Activated naive CD8-positive, alpha-beta T cell treated with anti-CD3 and anti-CD28 coated beads, Interleukin-2, amount 50 U/mL, for 16 hours (primary cell): ENCODE data around the gene NHSL2.
"Not testable (repeated sequence)": the region's sequence is repeated elsewhere in the genome, so short reads cannot be mapped to it uniquely, and the experiment has no call there.

ENCODE experiments used
- DNase-seq: peaks from one replicate; pipeline ENCODE4 v3.0.0-alpha.2; 2020; ENCODE audit warnings: low read depth, low spot score

The NHSL2 gene

DNA sequence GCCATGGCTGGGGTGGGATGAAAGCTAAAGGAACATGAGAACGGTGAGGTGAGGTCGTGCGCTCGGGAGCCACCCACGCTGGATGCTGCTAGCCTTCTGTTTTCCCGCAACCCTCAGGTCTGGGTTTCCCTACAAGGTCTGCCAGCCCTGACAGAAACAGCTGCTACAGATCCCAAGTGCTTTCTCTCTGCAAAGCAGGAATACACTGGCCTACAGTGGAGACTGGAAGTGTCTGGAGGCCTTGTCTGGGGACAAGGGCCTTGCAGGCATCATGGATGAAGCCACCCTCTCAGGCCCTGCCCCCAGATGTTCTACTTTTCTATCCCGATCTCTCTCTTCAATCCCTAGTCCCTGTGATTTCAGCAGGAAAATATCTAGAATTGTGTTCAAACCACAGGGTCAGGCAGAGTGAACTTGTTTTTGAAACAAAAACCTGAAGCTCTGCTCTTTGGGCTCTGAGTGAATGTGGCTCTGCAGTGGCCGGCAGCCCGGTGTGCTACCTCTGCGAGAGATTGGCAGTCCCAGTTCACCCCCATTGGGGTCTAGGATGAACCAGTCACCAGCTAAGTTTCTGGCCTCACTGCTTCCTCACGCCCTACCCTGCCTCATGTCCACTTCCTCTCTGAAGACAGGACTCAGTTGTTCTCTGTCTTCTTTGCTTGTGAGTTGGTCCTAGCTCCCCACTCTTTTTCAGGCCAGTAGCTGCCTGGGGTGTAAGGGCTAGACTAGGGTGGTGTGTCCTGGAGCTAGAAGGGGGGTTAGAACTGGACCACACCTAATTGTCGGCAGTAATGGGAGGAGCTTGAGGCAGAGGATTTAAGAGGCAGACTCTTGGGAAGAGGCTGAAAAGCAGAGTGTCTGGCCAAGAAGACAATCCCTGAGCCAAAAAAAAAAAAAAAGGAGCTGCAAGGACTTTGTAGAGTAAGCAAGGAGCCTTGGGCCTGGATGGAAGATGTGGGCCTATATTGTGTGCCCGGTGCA is 131.5 kb downstream of the NHSL2 start:
- no peak for DNase-seq

GRCh38 chrX:72042852-72043248 is 132.2 kb downstream of the NHSL2 start:
- no peak for DNase-seq

DNA sequence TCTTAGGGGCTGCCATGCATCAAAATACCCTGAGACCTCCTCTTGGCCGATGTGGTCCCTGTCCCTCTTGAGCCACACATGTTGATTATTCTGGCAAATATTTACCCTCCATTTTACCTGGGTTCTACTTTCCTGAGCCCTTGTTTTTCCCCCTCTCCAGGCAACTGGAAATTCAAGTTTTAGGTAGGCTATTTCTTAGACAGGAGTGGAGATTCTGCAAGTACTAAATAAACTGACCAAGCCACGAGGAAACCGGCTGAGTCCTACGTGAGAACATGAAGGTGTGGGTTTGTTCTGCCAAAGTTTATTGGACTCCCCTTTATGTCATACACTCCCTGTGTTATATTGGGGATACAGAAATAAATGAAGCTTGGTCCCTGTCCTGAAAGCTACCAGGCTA is 133.0 kb downstream of the NHSL2 start:
- no peak for DNase-seq

DNA sequence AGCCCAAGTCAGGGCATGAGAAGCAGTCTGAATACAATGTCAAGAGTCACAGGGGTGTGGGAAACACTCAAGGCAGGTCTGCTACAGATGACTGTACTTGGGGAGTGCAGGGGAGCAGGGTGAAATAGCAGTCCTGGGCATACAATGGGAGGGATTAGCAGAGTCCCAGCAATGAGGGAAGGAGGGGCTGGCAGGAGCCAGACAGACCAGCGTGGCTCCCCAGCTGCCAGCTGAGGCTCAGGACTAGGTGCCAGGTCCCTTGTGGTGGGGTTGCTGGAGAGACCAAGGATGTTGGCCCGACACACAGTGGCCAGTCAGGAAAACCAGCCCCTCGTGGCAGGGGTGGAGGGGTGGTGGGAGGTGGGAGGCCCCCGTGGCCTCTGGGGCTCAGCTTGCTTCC is 134.5 kb downstream of the NHSL2 start:
- DNase-seq: no peak

DNA sequence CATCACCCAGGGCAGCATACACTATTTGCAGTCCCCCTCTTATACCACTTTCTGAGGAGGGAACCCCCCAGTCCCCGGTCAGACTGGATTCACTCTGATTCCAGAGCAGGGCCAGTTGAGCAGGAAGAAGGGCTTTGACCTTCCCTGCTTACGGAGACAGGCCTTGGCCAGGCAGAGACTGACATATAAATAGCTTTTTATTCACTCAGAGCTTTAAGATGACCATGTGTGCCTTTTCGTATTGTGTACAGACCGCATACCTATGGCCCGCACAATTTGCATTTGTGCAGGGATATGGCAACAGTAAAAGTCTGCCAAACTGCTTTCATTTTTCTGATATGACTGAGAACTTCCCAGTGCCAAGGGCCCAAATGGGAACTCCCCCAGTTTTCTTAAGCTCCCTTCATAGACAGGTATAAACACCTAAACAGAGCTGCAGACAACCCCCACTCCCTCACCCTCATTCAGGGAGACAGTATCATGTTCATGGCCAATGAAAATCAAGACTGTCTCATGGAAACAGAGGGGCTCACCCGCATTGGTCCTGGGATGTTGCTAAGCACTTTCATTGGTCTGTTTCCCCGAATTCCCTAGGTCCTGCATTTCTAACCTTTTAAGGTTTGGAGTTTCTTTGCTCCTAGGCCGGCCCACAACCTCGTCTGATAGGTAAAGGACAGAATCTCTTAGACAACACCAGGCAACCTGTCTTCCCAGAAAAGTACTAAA is 135.1 kb downstream of the NHSL2 start:
- DNase-seq: no peak

- no peak for DNase-seq
Observed at GRCh38 chrX:72046447-72046846, 135.8 kb downstream of the NHSL2 start.

DNA sequence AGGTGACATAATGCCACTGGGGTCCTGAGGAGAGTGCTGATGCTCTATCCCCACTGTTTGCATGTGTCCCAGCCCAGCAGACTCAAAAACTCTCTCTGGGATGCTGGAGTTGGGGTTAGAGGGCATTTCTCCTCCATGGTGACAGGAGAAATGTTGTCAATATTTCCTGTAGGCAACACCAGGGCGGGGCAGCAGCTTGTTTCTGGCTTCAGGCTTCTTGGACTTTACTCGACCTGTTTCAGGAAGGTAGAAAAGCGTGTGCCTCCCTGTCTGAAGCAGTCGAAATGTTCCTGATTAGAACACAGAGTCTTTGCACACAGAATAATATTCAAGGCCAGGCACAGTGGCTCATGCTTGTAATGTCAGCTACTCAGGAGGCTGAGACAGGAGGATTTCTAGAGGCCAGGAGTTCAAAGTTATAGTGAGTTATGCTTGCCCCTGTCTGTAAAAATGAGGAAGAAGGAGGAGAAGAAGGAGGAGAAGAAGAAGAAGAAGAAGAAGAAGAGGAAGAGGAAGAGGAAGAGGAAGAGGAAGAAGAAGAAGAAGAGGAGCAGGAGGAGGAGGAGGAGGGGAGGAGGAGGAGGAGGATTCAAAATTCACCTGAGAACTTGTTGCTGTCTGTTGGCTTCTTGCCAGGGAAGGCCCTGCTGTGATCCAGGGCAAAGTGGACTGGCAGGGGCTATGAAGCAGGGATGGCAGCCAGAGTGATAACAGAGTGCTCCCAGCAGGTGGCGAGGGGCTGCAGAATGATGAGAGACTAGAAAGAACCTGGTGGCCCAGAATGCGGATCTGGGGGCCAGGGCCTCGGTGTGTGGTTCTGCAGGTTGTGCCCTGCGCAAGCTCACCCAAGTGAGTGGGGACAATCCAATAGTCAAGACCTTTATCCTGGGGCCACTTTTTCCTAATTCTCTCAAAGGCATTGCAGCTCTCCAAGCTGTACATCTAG is 138.1 kb downstream of the NHSL2 start:
- no peak for DNase-seq

DNA sequence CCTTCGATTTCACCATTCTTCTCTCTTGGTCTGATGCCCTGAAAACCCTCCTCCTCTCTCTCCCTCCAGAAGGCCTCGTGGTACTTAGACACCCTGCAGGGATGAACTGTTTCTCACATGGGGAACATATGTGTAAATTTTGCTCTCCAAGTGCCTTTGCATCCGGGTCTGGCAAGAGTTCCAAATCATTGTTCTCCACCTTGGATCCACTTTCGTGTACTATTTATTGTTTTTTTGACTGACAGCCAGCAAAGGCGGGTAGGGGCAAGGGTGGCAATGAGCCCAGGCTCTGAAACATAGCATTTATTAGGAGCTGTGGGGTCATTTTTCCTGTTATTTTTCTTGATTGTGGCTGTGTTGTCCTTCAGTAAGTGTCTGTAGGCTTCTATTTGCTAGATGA is 139.4 kb downstream of the NHSL2 start:
- DNase-seq: no peak

GRCh38 chrX:72051589-72051988 is 140.9 kb downstream of the NHSL2 start:
- no peak for DNase-seq

DNA sequence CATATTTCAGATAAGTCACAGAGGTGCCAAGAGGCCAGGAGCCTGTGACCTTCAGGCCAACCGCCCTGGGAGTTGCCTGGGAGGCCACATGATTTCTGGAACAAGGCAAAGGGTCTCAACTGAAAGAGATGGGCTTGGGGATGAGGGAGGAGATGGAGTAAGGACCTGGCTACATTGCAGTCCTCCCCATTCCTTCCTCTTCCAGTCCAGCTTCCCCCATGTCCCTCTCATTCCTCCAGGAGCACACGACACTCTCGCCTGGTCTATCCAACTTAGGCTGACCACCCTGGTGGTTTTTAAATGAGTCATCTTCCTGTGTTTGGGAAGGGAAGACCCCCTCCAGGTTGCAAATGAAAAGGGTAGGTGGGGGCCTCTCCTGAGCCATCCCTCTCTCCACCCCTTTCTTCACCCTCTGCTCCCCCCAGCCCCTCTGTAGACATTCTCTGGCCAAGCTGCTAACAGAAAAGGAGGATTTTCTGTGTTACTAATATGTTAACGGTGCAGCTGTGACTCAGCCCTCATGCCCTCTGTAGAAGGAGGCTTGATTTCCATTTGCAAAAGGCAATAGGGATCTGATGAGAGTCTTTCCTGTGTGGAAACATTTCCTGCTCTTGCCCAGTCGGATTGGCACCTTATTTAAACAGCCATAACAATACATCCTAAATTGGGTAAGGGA is 141.9 kb downstream of the NHSL2 start:
- no peak for DNase-seq

- DNase-seq: no peak
Observed at GRCh38 chrX:72053508-72053907, 142.9 kb downstream of the NHSL2 start.

GRCh38 chrX:72054779-72055489 is 144.3 kb downstream of the NHSL2 start:
- no peak for DNase-seq

DNA sequence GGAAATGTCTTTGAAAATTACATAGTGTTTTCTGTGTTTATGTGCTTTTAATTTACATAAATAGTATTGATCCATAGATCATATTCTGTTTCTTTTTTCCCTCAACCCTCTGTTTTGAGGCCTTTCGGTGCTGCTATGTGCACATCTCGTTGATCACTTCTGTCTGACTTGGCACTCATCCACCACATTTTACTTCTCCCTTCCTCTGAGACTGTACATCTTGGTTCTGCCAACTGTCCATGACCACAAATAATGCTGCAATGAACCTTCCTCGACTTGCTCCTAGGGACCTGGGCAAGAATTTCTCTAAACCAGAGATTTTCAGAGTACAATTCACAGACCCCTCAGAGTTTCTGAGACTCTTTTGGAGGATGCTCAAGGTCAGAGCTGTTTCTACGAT is 146.7 kb downstream of the NHSL2 start:
- no peak for DNase-seq

- no peak for DNase-seq
Observed at GRCh38 chrX:72057849-72058248, 147.2 kb downstream of the NHSL2 start.

GRCh38 chrX:72058346-72058745 is 147.7 kb downstream of the NHSL2 start:
- not testable (repeated sequence) for DNase-seq

GRCh38 chrX:72060196-72060920 is 149.7 kb downstream of the NHSL2 start:
- no peak for DNase-seq

GRCh38 chrX:72060921-72061490 is 150.4 kb downstream of the NHSL2 start:
- DNase-seq: no peak

DNA sequence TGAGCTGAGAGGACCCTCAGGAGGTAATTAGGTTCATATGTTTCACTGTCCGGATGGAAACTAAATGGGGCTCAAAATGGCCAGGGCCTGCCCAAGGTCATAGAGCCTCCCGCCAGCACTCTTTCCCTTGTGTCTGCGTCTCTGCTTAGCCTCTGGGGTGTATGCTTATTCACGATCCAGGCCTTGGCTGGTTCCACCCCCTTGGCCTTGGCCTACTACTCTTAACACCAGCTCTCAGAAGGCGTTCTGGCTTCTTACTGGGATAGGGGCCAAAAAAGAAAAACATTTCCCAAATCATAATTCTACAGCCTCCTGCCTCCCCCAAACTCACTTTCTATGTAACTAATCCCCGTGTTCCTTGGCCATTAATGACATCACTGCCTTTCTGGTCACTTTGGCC is 152.3 kb downstream of the NHSL2 start:
- DNase-seq: no peak

DNA sequence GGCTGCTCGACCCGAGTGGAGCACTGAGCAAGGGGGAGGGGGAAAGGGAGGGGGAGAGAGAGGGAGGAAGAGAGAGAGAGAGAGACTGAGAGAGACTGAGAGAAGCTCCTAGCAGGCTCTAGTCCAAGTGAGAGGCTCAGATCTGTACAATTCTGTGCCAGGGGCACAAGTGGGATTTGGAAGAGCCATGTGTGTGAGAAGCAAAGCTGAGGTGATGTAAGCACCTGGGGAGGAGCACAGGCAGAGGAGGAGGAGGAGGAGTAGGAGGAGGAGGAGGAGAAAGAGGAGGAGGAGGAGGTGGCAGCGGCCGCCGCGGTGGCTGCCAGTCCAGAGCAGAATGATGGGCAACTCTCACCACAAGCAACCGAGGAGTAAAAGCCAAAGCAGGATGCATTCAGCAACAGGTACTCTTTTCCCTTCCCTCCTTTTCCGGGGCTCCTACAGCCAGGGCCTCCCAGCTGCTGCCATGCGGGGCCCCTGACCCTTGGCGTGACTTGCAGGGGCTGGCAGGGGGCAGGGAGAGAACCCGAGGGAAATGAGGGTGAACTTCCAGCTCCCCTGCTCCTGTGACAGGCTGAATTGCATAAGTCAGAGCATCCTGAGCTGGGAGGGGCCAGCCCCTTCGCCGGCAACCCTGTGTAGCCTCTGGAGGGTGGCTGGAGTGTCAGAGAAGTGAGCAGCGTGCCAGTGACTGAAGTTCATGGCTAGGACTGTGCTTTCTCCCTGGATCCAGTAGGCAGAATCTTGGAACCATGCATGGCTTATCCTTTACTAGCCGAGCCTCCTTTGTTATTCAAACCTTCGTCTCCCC is 158.9 kb downstream of the NHSL2 start:
- no peak for DNase-seq
